SK-N-SH (cell line): Measurements from ENCODE around the gene SDK1. TPM values are rescaled to one million over a fixed set of nuclear protein-coding genes. Genes with fewer than 3 reads are reported as not detected.

ENCODE experiments used
- CTCF ChIA-PET: fragments of 300-600, 350-600 bp; formaldehyde crosslinking; extraction: SDS; loops from one replicate; lab custom pipeline; 2021; lab: Yijun Ruan, JAX
- POLR2A ChIA-PET: fragments of 350-600 bp; sonication (Branson Sonifier 250); formaldehyde crosslinking; extraction: SDS; loops from one replicate; lab custom pipeline; 2020; ENCODE audit warnings: antibody characterized with exemption, inconsistent platforms; lab: Yijun Ruan, JAX
- DNase-seq: peaks from one replicate; pipeline ENCODE4 v3.0.0; 2012
- H2AFZ ChIP-seq: fragments of 200-600 bp; sonication (generic); 2 replicates; pipeline ENCODE4 v1.8.1; 2016; ENCODE audit warnings: antibody characterized with exemption, mild to moderate bottlenecking, low read depth
- H3F3A ChIP-seq: fragments of 200-600 bp; sonication (generic); replicated peaks from 2 replicates; pipeline ENCODE3; 2016; ENCODE audit warnings: antibody characterized with exemption, mild to moderate bottlenecking; ENCODE audit not compliant: insufficient read depth
- H3K27ac ChIP-seq, 2 experiments: fragments of 200-500 bp in 1 of 2; fragments of 200-600 bp in 1 of 2; sonication (Bioruptor generic) in 1 of 2; sonication (generic), shearing (Covaris generic) in 1 of 2; 2 replicates each; pipeline versions ENCODE4 v1.5.1 to v1.6.1; 2014 to 2016; ENCODE audit warnings: low read depth in 2 of 2, inconsistent platforms in 1 of 2, low read length in 1 of 2, mild to moderate bottlenecking in 1 of 2, mixed read lengths in 1 of 2
- H3K27me3 ChIP-seq: fragments of 200-600 bp; sonication (generic), shearing (Covaris generic); 2 replicates; pipeline ENCODE4 v1.6.1; 2016; ENCODE audit warnings: mixed run types; ENCODE audit not compliant: insufficient read depth
- H3K36me3 ChIP-seq, 2 experiments: fragments of 200-500 bp in 1 of 2; fragments of 200-600 bp in 1 of 2; sonication (Bioruptor generic) in 1 of 2; sonication (generic) in 1 of 2; replicated peaks in 1 of 2; 2 replicates each; pipeline versions ENCODE3 to v1.5.1; 2014 to 2016; ENCODE audit warnings: low read length in 1 of 2, mild to moderate bottlenecking in 1 of 2; ENCODE audit not compliant: insufficient read depth in 2 of 2, control insufficient read depth in 1 of 2
- H3K4me1 ChIP-seq, 2 experiments: fragments of 200-500 bp in 1 of 2; fragments of 200-600 bp in 1 of 2; sonication (Bioruptor generic) in 1 of 2; sonication (generic), shearing (Covaris generic) in 1 of 2; 2 replicates each; pipeline versions ENCODE4 v1.5.1 to v1.6.1; 2014 to 2016; ENCODE audit warnings: low read depth in 1 of 2, low read length in 1 of 2, mixed run types in 1 of 2; ENCODE audit not compliant: insufficient read depth in 2 of 2, control insufficient read depth in 1 of 2
- H3K4me2 ChIP-seq: fragments of 200-600 bp; sonication (generic), shearing (Covaris generic); 2 replicates; pipeline ENCODE4 v1.6.1; 2017; ENCODE audit warnings: mixed run types
- H3K4me3 ChIP-seq, 2 experiments: fragments of 200-500 bp in 1 of 2; fragments of 200-600 bp in 1 of 2; sonication (Bioruptor generic) in 1 of 2; sonication (generic), shearing (Covaris generic) in 1 of 2; 2 replicates each; pipeline versions ENCODE4 v1.5.1 to v1.8.1; 2014 to 2016; ENCODE audit warnings: low read depth in 2 of 2, inconsistent platforms in 1 of 2, low read length in 1 of 2, mild to moderate bottlenecking in 1 of 2, mixed read lengths in 1 of 2, moderate library complexity in 1 of 2
- H3K79me2 ChIP-seq: fragments of 200-600 bp; sonication (generic); 2 replicates; pipeline ENCODE4 v1.8.1; 2017; ENCODE audit warnings: mild to moderate bottlenecking; ENCODE audit not compliant: insufficient read depth
- H3K9ac ChIP-seq: fragments of 200-600 bp; sonication (generic); 2 replicates; pipeline ENCODE4 v1.6.1; 2017; ENCODE audit warnings: mixed run types
- H3K9me2 ChIP-seq: fragments of 200-600 bp; sonication (generic); 2 replicates; pipeline ENCODE4 v1.6.1; 2017; ENCODE audit warnings: mixed run types
- H3K9me3 ChIP-seq: fragments of 200-600 bp; sonication (generic); 2 replicates; pipeline ENCODE4 v1.6.1; 2017; ENCODE audit warnings: mixed run types, mild to moderate bottlenecking, moderate library complexity
- H4K20me1 ChIP-seq: fragments of 200-600 bp; sonication (generic); 2 replicates; pipeline ENCODE4 v1.6.1; 2017; ENCODE audit warnings: mild to moderate bottlenecking, mixed run types; ENCODE audit not compliant: insufficient read depth
- EP300 ChIP-seq, 2 experiments: IDR thresholded peaks; 2 replicates each; pipeline versions ENCODE4 v1.4.0 to v1.6.1; 2012; ENCODE audit warnings: borderline replicate concordance in 1 of 2, low read depth in 1 of 2, low read length in 1 of 2
- EZH2phosphoT487 ChIP-seq: fragments of 200-600 bp; sonication (generic); IDR thresholded peaks from 2 replicates; pipeline ENCODE4 v1.6.1; 2017; ENCODE audit warnings: low read depth, mixed run types, mild to moderate bottlenecking, antibody characterized with exemption, moderate library complexity, borderline replicate concordance
- FOXJ3 ChIP-seq: sonication (generic); formaldehyde crosslinking; IDR thresholded peaks from 2 replicates; pipeline ENCODE4 v1.5.1; 2020; ENCODE audit warnings: mild to moderate bottlenecking, missing genetic modification reagents
- GATA2 ChIP-seq: sonication (generic); formaldehyde crosslinking; IDR thresholded peaks from 2 replicates; pipeline ENCODE4 v1.5.0; 2020; ENCODE audit warnings: mild to moderate bottlenecking, missing genetic modification reagents
- NFIC ChIP-seq: IDR thresholded peaks from 2 replicates; pipeline ENCODE4 v1.4.0; 2012; ENCODE audit warnings: borderline replicate concordance
- NRF1 ChIP-seq: IDR thresholded peaks from 2 replicates; pipeline ENCODE4 v1.6.1; 2012; ENCODE audit warnings: low read depth, mild to moderate bottlenecking, low read length
- PBX3 ChIP-seq: IDR thresholded peaks from 2 replicates; pipeline ENCODE4; 2012
- POLR2AphosphoS5 ChIP-seq: IDR thresholded peaks from 2 replicates; pipeline ENCODE4 v1.6.1; 2012; ENCODE audit warnings: low read depth, low read length
- WGBS: methylation state at CpG from one replicate; pipeline ENCODE4 v1.1.6; 2017; ENCODE audit warnings: low lambda C conversion rate; 5-methylcytosine and 5-hydroxymethylcytosine counted together
- polyA plus RNA-seq, 3 experiments: library from polyadenylated mRNA; depleted of rRNA; stranded (reverse); fragments of >200 nt; gene quantifications; 2 replicates each; pipeline ENCODE4 v1.2.3, GENCODE V29; 2012
- TF ChIP-seq, protein P1 (sequence below): IDR thresholded peaks from 2 replicates; pipeline ENCODE4 v1.4.0; 2012; ENCODE audit warnings: low read depth
- TF ChIP-seq, protein P2 (sequence below): IDR thresholded peaks from 2 replicates; pipeline ENCODE4 v1.6.1; 2012; ENCODE audit warnings: mild to moderate bottlenecking, low read depth, low read length, moderate library complexity

Gene SDK1
- polyA plus RNA-seq, 1 of the 3 experiments (the other 2 are of a cell fraction) = 1.2 TPM

- no peak overlapping the region for H3K9ac ChIP-seq
- POLR2A ChIA-PET = no interaction called here
- no peaks in the 10 kb centered on the region for H3K9me3 ChIP-seq
These were observed 924.3 kb downstream of the SDK1 start for GRCh38 chr7:4225361-4225771.

DNA sequence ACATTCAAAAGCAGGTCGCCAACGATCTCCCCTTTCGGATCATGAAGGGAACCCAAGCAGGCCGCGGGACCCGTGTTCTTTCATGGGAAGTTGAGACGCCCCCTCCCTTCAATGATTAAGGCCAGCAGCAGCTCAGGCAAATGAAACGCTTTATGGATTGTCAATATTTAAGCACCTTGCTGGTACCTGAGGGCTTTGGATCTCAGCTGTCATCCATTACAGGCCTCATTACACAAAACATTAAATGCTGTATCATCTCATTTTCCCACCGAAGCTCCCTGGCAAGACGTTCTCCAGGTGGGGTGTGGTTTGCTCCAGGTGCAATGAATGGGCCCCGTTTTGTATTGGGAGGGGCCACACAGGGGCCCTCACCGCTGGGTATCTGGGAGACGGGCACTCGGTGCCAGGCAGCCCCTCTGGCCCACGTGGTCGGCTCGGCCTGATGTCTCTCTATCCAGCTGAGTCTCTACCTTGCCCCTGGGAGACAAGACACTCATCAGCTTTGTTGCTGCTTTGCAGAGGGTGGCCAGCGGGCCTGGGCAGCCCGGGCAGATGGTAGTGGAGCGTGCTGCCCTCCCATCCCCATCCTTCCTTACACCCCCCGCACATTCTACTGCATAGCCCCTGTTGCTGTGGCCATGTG is 925.0 kb downstream of the SDK1 start:
- CTCF ChIA-PET = interaction anchor here (1.0 to 1.1 kb wide), 2 partner anchors 15 to 255 kb away, joined by 3 read pairs; no protein-coding TSS in a partner anchor
- H3K27me3 ChIP-seq = no peaks in the 10 kb centered on the region
- no peaks in the 10 kb centered on the region for H3F3A ChIP-seq
- no peak for DNase-seq
- H3K4me3 ChIP-seq = no peak overlapping the region
- no peaks in the 10 kb centered on the region for H3K79me2 ChIP-seq
- H3K9me3 ChIP-seq = no peaks in the 10 kb centered on the region
- no peak for TF ChIP-seq EZH2phosphoT487
- TF ChIP-seq POLR2AphosphoS5 = no peak
- TF ChIP-seq, protein P1, sequence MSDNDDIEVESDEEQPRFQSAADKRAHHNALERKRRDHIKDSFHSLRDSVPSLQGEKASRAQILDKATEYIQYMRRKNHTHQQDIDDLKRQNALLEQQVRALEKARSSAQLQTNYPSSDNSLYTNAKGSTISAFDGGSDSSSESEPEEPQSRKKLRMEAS = no peak
- TF ChIP-seq, protein P2, sequence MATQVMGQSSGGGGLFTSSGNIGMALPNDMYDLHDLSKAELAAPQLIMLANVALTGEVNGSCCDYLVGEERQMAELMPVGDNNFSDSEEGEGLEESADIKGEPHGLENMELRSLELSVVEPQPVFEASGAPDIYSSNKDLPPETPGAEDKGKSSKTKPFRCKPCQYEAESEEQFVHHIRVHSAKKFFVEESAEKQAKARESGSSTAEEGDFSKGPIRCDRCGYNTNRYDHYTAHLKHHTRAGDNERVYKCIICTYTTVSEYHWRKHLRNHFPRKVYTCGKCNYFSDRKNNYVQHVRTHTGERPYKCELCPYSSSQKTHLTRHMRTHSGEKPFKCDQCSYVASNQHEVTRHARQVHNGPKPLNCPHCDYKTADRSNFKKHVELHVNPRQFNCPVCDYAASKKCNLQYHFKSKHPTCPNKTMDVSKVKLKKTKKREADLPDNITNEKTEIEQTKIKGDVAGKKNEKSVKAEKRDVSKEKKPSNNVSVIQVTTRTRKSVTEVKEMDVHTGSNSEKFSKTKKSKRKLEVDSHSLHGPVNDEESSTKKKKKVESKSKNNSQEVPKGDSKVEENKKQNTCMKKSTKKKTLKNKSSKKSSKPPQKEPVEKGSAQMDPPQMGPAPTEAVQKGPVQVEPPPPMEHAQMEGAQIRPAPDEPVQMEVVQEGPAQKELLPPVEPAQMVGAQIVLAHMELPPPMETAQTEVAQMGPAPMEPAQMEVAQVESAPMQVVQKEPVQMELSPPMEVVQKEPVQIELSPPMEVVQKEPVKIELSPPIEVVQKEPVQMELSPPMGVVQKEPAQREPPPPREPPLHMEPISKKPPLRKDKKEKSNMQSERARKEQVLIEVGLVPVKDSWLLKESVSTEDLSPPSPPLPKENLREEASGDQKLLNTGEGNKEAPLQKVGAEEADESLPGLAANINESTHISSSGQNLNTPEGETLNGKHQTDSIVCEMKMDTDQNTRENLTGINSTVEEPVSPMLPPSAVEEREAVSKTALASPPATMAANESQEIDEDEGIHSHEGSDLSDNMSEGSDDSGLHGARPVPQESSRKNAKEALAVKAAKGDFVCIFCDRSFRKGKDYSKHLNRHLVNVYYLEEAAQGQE = no peak
- TF ChIP-seq NRF1 = no peak
- TF ChIP-seq GATA2 = no peak
- no peak for TF ChIP-seq EP300 (IDR thresholded peaks at IDR 0.05; ENCODE audit: borderline replicate concordance in 1 of 2, low read depth in 1 of 2, low read length in 1 of 2)
- no peak for TF ChIP-seq PBX3
- TF ChIP-seq NFIC = no peak
- TF ChIP-seq, all 33 proteins: peak for 0
- Histone ChIP-seq H3K4me2 (no peak overlapping the region), H3K36me3 (no peaks in the 10 kb centered on the region), H3K9ac (no peak overlapping the region), H2AFZ (no peak overlapping the region), H4K20me1 (no peaks in the 10 kb centered on the region), H3K9me2 (no peaks in the 10 kb centered on the region), H3K4me1 (peaks cover 0 to 2% of the 10 kb centered on the region in 2 experiments; a peak in 1 of 4 replicates), H3K27ac (no peak overlapping the region)
- POLR2A ChIA-PET = no interaction called here
- 60% methylated on average over 16 of the region's 21 CpGs for WGBS

More at GRCh38 chr7:4225361-4225771, 924.3 kb downstream of the SDK1 start:
- Histone ChIP-seq H3F3A (no peaks in the 10 kb centered on the region), H3K79me2 (no peaks in the 10 kb centered on the region), H3K4me2 (no peak overlapping the region), H3K4me1 (peaks cover 0 to 2% of the 10 kb centered on the region in 2 experiments; a peak in 1 of 4 replicates), H3K27ac (no peak overlapping the region), H4K20me1 (no peaks in the 10 kb centered on the region), H3K4me3 (no peak overlapping the region), H3K27me3 (no peaks in the 10 kb centered on the region), H3K36me3 (no peaks in the 10 kb centered on the region), H2AFZ (no peak overlapping the region), H3K9me2 (no peaks in the 10 kb centered on the region)
- DNase-seq = no peak
- WGBS = 71% methylated on average over 17 of the region's 18 CpGs
- CTCF ChIA-PET = no interaction called here
- TF ChIP-seq FOXJ3 = no peak
